CD4-positive, alpha-beta T cell treated with Interleukin-4 for 4 hours (primary cell): ENCODE data around the gene TMEM132D.
"Not testable (repeated sequence)": the region's sequence is repeated elsewhere in the genome, so short reads cannot be mapped to it uniquely, and the experiment has no call there.

Experiments used
- DNase-seq: peaks from one replicate; pipeline ENCODE4 v3.0.0-alpha.2; 2020

TMEM132D gene

GRCh38 chr12:129080391-129080790, 823.4 kb downstream of the TMEM132D start:
- DNase-seq: no peak

- no peak for DNase-seq
Observed at GRCh38 chr12:129079719-129080118, 824.1 kb downstream of the TMEM132D start.

- no peak for DNase-seq
Observed at GRCh38 chr12:129076441-129077320, 827.1 kb downstream of the TMEM132D start.

- DNase-seq: no peak
Observed at GRCh38 chr12:129075460-129076208, 828.2 kb downstream of the TMEM132D start.

GRCh38 chr12:129074379-129074778, 829.4 kb downstream of the TMEM132D start:
- no peak for DNase-seq

GRCh38 chr12:129073157-129073915, 830.5 kb downstream of the TMEM132D start:
- DNase-seq: no peak

GRCh38 chr12:129071362-129071761, 832.5 kb downstream of the TMEM132D start:
- DNase-seq: no peak

- no peak for DNase-seq
Observed at GRCh38 chr12:129069886-129070285, 833.9 kb downstream of the TMEM132D start.

GRCh38 chr12:129068684-129069083, 835.1 kb downstream of the TMEM132D start:
- DNase-seq: no peak

- DNase-seq: no peak
Observed at GRCh38 chr12:129067491-129067890, 836.3 kb downstream of the TMEM132D start.

- no peak for DNase-seq
Observed at GRCh38 chr12:129064209-129064855, 839.5 kb downstream of the TMEM132D start.

GRCh38 chr12:129063600-129063999, 840.2 kb downstream of the TMEM132D start:
- DNase-seq: no peak

- no peak for DNase-seq
Observed at GRCh38 chr12:129053232-129053631, 850.6 kb downstream of the TMEM132D start.

- DNase-seq: no peak
Observed at GRCh38 chr12:129052373-129052772, 851.5 kb downstream of the TMEM132D start.

GRCh38 chr12:129049917-129050316, 853.9 kb downstream of the TMEM132D start:
- DNase-seq: no peak

- DNase-seq: not testable (repeated sequence)
Observed at GRCh38 chr12:129043334-129043733, 860.5 kb downstream of the TMEM132D start.

GRCh38 chr12:129036135-129036534, 867.7 kb downstream of the TMEM132D start:
- DNase-seq: no peak

- DNase-seq: no peak
Observed at GRCh38 chr12:129034558-129035289, 869.1 kb downstream of the TMEM132D start.

- no peak for DNase-seq
Observed at GRCh38 chr12:129028844-129029243, 875.0 kb downstream of the TMEM132D start.

GRCh38 chr12:129025055-129025454, 878.8 kb downstream of the TMEM132D start:
- no peak for DNase-seq
